ENCODE measurements around the gene INTS11.

INTS11 gene

GRCh38 chr1:1349256-1350012 lies 25.0 kb upstream of the INTS11 start, which contains the start of gene DVL1:
TSS of gene DVL1 (minus strand) at chr1:1349418. CDS start at chr1:1349065, 353 bp downstream.
- H3K27ac ChIP-seq (ENCODE audit: low read depth, low read length): peak within 1 kb of the TSS; percentile 60
- no peak within 1 kb of the TSS for H2BK15ac ChIP-seq (replicated peaks; ENCODE audit: low read depth)
- H4K8ac ChIP-seq (ENCODE audit: low read depth, low read length): peak within 1 kb of the TSS; percentile 93
- H2BK5ac ChIP-seq (ENCODE audit: low read length): no peak within 1 kb of the TSS
- no CpG with 5 or more reads among the region's 122 CpGs for WGBS (ENCODE audit: extremely low coverage, insufficient coverage, low lambda C conversion rate)
- H3K23ac ChIP-seq (ENCODE audit: low read length): peak within 1 kb of the TSS; percentile 89
- H3K4me2 ChIP-seq (ENCODE audit: low read length): peak within 1 kb of the TSS; percentile 92
- peak within 1 kb of the TSS; percentile 84 for H3K18ac ChIP-seq (ENCODE audit: low read length)
- H3K79me2 ChIP-seq (ENCODE audit: control insufficient read depth, insufficient read depth, low read length): peaks cover 16% of the 10 kb centered on the region
- H4K5ac ChIP-seq (ENCODE audit: low read length): no peak within 1 kb of the TSS
- H3K4me3 ChIP-seq (ENCODE audit: low read length): peak within 1 kb of the TSS; percentile 79
- no peak within 1 kb of the TSS for H2BK120ac ChIP-seq (ENCODE audit: low read depth, low read length)
- H3K9ac ChIP-seq (ENCODE audit: low read length): peak within 1 kb of the TSS; percentile 94
- no peaks in the 10 kb centered on the region for H3K36me3 ChIP-seq (ENCODE audit: control insufficient read depth, insufficient read depth, low read length)
- H3K56ac ChIP-seq (ENCODE audit: low read length): peak within 1 kb of the TSS; percentile 97
- no peak within 1 kb of the TSS for H2AK5ac ChIP-seq (ENCODE audit: low read length)
- H3K79me1 ChIP-seq (ENCODE audit: low read length): peaks cover 10% of the 10 kb centered on the region
- H3K4ac ChIP-seq (ENCODE audit: low read depth, low read length): peak within 1 kb of the TSS; percentile 89
- DNase-seq: peak; percentile 75
- peaks cover under 1% of the 10 kb centered on the region for H3K27me3 ChIP-seq (ENCODE audit: insufficient read depth, low read length, poor library complexity)
- H3K4me1 ChIP-seq (ENCODE audit: control insufficient read depth, low read depth, low read length): peaks cover 2% of the 10 kb centered on the region

GRCh38 chr1:1348420-1349255 lies 24.2 kb upstream of the INTS11 start:
- Histone ChIP-seq H3K4me1 (ENCODE audit: control insufficient read depth, low read depth, low read length) (peaks cover 2% of the 10 kb centered on the region), H3K36me3 (ENCODE audit: control insufficient read depth, insufficient read depth, low read length) (no peaks in the 10 kb centered on the region), H2AK5ac (ENCODE audit: low read length) (no peak overlapping the region), H3K4ac (ENCODE audit: low read depth, low read length) (peak overlapping the region; percentile 50), H3K18ac (ENCODE audit: low read length) (peak overlapping the region; percentile 69), H2BK15ac (replicated peaks; ENCODE audit: low read depth) (no peak overlapping the region), H3K27ac (ENCODE audit: low read depth, low read length) (no peak overlapping the region), H3K4me2 (ENCODE audit: low read length) (peak overlapping the region; percentile 49), H4K8ac (ENCODE audit: low read depth, low read length) (peak overlapping the region; percentile 77), H3K4me3 (ENCODE audit: low read length) (peak overlapping the region; percentile 56), H3K79me2 (ENCODE audit: control insufficient read depth, insufficient read depth, low read length) (peaks cover 16% of the 10 kb centered on the region), H3K79me1 (ENCODE audit: low read length) (peaks cover 10% of the 10 kb centered on the region), H2BK5ac (ENCODE audit: low read length) (no peak overlapping the region), H3K27me3 (ENCODE audit: insufficient read depth, low read length, poor library complexity) (no peaks in the 10 kb centered on the region), H4K5ac (ENCODE audit: low read length) (no peak overlapping the region), H2BK120ac (ENCODE audit: low read depth, low read length) (no peak overlapping the region), H3K9ac (ENCODE audit: low read length) (peak overlapping the region; percentile 92), H3K23ac (ENCODE audit: low read length) (no peak overlapping the region), H3K56ac (ENCODE audit: low read length) (peak overlapping the region; percentile 94)
- DNase-seq: no peak
- WGBS (ENCODE audit: extremely low coverage, insufficient coverage, low lambda C conversion rate): no CpG with 5 or more reads among the region's 109 CpGs

- peak overlapping the region; percentile 92 for H3K9ac ChIP-seq (ENCODE audit: low read length)
- H3K4me2 ChIP-seq (ENCODE audit: low read length): peak overlapping the region; percentile 49
- H3K27me3 ChIP-seq (ENCODE audit: insufficient read depth, low read length, poor library complexity): no peaks in the 10 kb centered on the region
- no peak overlapping the region for H3K18ac ChIP-seq (ENCODE audit: low read length)
- no peak overlapping the region for H4K8ac ChIP-seq (ENCODE audit: low read depth, low read length)
- H3K4me1 ChIP-seq (ENCODE audit: control insufficient read depth, low read depth, low read length): peaks cover 2% of the 10 kb centered on the region
- H3K36me3 ChIP-seq (ENCODE audit: control insufficient read depth, insufficient read depth, low read length): no peaks in the 10 kb centered on the region
- no CpG with 5 or more reads among the region's 26 CpGs for whole genome bisulfite sequencing (ENCODE audit: extremely low coverage, insufficient coverage, low lambda C conversion rate)
- no peak overlapping the region for H4K5ac ChIP-seq (ENCODE audit: low read length)
- H3K4ac ChIP-seq (ENCODE audit: low read depth, low read length): no peak overlapping the region
- H2BK15ac ChIP-seq (replicated peaks; ENCODE audit: low read depth): no peak overlapping the region
- no peak overlapping the region for H3K23ac ChIP-seq (ENCODE audit: low read length)
- no peak overlapping the region for H2BK120ac ChIP-seq (ENCODE audit: low read depth, low read length)
- no peak overlapping the region for H2AK5ac ChIP-seq (ENCODE audit: low read length)
- no peak overlapping the region for H3K27ac ChIP-seq (ENCODE audit: low read depth, low read length)
- H3K4me3 ChIP-seq (ENCODE audit: low read length): peak overlapping the region; percentile 56
- H3K56ac ChIP-seq (ENCODE audit: low read length): peak overlapping the region; percentile 94
- DNase-seq: peak; percentile 71
- H2BK5ac ChIP-seq (ENCODE audit: low read length): no peak overlapping the region
- H3K79me1 ChIP-seq (ENCODE audit: low read length): peaks cover 13% of the 10 kb centered on the region
- H3K79me2 ChIP-seq (ENCODE audit: control insufficient read depth, insufficient read depth, low read length): peaks cover 16% of the 10 kb centered on the region
These were observed 23.4 kb upstream of the INTS11 start for GRCh38 chr1:1347663-1348419.

GRCh38 chr1:1347026-1347595 lies 22.7 kb upstream of the INTS11 start:
- no peak overlapping the region for H2BK15ac ChIP-seq (replicated peaks; ENCODE audit: low read depth)
- H3K4me1 ChIP-seq (ENCODE audit: control insufficient read depth, low read depth, low read length): peaks cover 2% of the 10 kb centered on the region
- no peak overlapping the region for H4K8ac ChIP-seq (ENCODE audit: low read depth, low read length)
- no peak overlapping the region for H3K4ac ChIP-seq (ENCODE audit: low read depth, low read length)
- no peak overlapping the region for H2AK5ac ChIP-seq (ENCODE audit: low read length)
- H3K27me3 ChIP-seq (ENCODE audit: insufficient read depth, low read length, poor library complexity): no peaks in the 10 kb centered on the region
- no peak for DNase-seq
- no CpG with 5 or more reads among the region's 10 CpGs for WGBS (ENCODE audit: extremely low coverage, insufficient coverage, low lambda C conversion rate)
- no peak overlapping the region for H3K18ac ChIP-seq (ENCODE audit: low read length)
- no peak overlapping the region for H2BK120ac ChIP-seq (ENCODE audit: low read depth, low read length)
- peak overlapping the region; percentile 26 for H3K9ac ChIP-seq (ENCODE audit: low read length)
- no peak overlapping the region for H3K56ac ChIP-seq (ENCODE audit: low read length)
- no peak overlapping the region for H3K4me3 ChIP-seq (ENCODE audit: low read length)
- no peak overlapping the region for H2BK5ac ChIP-seq (ENCODE audit: low read length)
- no peaks in the 10 kb centered on the region for H3K36me3 ChIP-seq (ENCODE audit: control insufficient read depth, insufficient read depth, low read length)
- H3K4me2 ChIP-seq (ENCODE audit: low read length): no peak overlapping the region
- no peak overlapping the region for H3K23ac ChIP-seq (ENCODE audit: low read length)
- peaks cover 13% of the 10 kb centered on the region for H3K79me1 ChIP-seq (ENCODE audit: low read length)
- no peak overlapping the region for H3K27ac ChIP-seq (ENCODE audit: low read depth, low read length)
- no peak overlapping the region for H4K5ac ChIP-seq (ENCODE audit: low read length)
- peaks cover 16% of the 10 kb centered on the region for H3K79me2 ChIP-seq (ENCODE audit: control insufficient read depth, insufficient read depth, low read length)

- H2BK15ac ChIP-seq (replicated peaks; ENCODE audit: low read depth): no peak overlapping the region
- peaks cover 2% of the 10 kb centered on the region for H3K4me1 ChIP-seq (ENCODE audit: control insufficient read depth, low read depth, low read length)
- H3K79me1 ChIP-seq (ENCODE audit: low read length): peaks cover 13% of the 10 kb centered on the region
- WGBS (ENCODE audit: extremely low coverage, insufficient coverage, low lambda C conversion rate): no CpG with 5 or more reads among the region's 10 CpGs
- peaks cover 16% of the 10 kb centered on the region for H3K79me2 ChIP-seq (ENCODE audit: control insufficient read depth, insufficient read depth, low read length)
- no peak overlapping the region for H3K4me2 ChIP-seq (ENCODE audit: low read length)
- DNase-seq: no peak
- no peaks in the 10 kb centered on the region for H3K27me3 ChIP-seq (ENCODE audit: insufficient read depth, low read length, poor library complexity)
- no peak overlapping the region for H3K27ac ChIP-seq (ENCODE audit: low read depth, low read length)
- H3K23ac ChIP-seq (ENCODE audit: low read length): no peak overlapping the region
- no peak overlapping the region for H3K18ac ChIP-seq (ENCODE audit: low read length)
- no peak overlapping the region for H3K9ac ChIP-seq (ENCODE audit: low read length)
- H3K4me3 ChIP-seq (ENCODE audit: low read length): no peak overlapping the region
- H2AK5ac ChIP-seq (ENCODE audit: low read length): no peak overlapping the region
- H4K5ac ChIP-seq (ENCODE audit: low read length): no peak overlapping the region
- H2BK5ac ChIP-seq (ENCODE audit: low read length): no peak overlapping the region
- H2BK120ac ChIP-seq (ENCODE audit: low read depth, low read length): no peak overlapping the region
- H3K56ac ChIP-seq (ENCODE audit: low read length): no peak overlapping the region
- no peak overlapping the region for H4K8ac ChIP-seq (ENCODE audit: low read depth, low read length)
- no peak overlapping the region for H3K4ac ChIP-seq (ENCODE audit: low read depth, low read length)
- H3K36me3 ChIP-seq (ENCODE audit: control insufficient read depth, insufficient read depth, low read length): peaks cover under 1% of the 10 kb centered on the region
These were observed 22.0 kb upstream of the INTS11 start for GRCh38 chr1:1346501-1346890.
